AG04450 (cell line): Measurements from ENCODE around the gene YJU2. TPM values are rescaled to one million over a fixed set of nuclear protein-coding genes. Genes with fewer than 3 reads are reported as not detected.

Experiments
- CTCF ChIA-PET: fragments of 300-600, 350-600 bp; formaldehyde crosslinking; extraction: SDS; loops from one replicate; lab custom pipeline; 2022; ENCODE audit warnings: antibody characterized with exemption, inconsistent platforms; lab: Charles Lee
- POLR2A ChIA-PET: fragments of 350-600 bp; formaldehyde crosslinking; extraction: SDS; loops from one replicate; lab custom pipeline; 2021; ENCODE audit warnings: antibody characterized with exemption, inconsistent platforms; lab: Yijun Ruan, JAX
- DNase-seq: peaks from one replicate; pipeline ENCODE4 v3.0.0-alpha.2; 2011; ENCODE audit warnings: low read depth, low spot score
- H3K27ac ChIP-seq: one replicate; pipeline ENCODE4 v1.5.1; 2012; ENCODE audit warnings: low read depth, low read length, control low read depth
- H3K27me3 ChIP-seq: one replicate; pipeline ENCODE4 v1.6.0; 2012; ENCODE audit warnings: low read length; ENCODE audit not compliant: control insufficient read depth, insufficient read depth
- H3K4me3 ChIP-seq: 2 replicates; pipeline ENCODE4 v1.5.1; 2011; ENCODE audit warnings: mild to moderate bottlenecking, low read depth, low read length, control low read depth
- H3K9me3 ChIP-seq: 2 replicates; pipeline ENCODE4 v1.5.1; 2012; ENCODE audit warnings: low read length; ENCODE audit not compliant: control insufficient read depth, insufficient read depth
- polyA minus RNA-seq: library from RNA; depleted of rRNA, polyadenylated mRNA; stranded (reverse); fragments of >200 nt; gene quantifications from 2 replicates; pipeline ENCODE4 v1.2.3, GENCODE V29; 2011; rRNA and poly(A)+ RNA removed
- polyA plus RNA-seq: library from polyadenylated mRNA; depleted of rRNA; stranded (reverse); fragments of >200 nt; gene quantifications from 2 replicates; pipeline ENCODE4 v1.2.3, GENCODE V29; 2011; rRNA removed
- TF ChIP-seq, protein P1 (sequence below): IDR thresholded peaks from 2 replicates; pipeline ENCODE4 v1.5.1; 2011; ENCODE audit warnings: low read depth, low read length, control low read depth, inconsistent platforms

Gene YJU2
- polyA plus RNA-seq (10.2 and 13.0 TPM in 2 replicates), polyA minus RNA-seq (8.3 and 9.0 TPM in 2 replicates)

DNA sequence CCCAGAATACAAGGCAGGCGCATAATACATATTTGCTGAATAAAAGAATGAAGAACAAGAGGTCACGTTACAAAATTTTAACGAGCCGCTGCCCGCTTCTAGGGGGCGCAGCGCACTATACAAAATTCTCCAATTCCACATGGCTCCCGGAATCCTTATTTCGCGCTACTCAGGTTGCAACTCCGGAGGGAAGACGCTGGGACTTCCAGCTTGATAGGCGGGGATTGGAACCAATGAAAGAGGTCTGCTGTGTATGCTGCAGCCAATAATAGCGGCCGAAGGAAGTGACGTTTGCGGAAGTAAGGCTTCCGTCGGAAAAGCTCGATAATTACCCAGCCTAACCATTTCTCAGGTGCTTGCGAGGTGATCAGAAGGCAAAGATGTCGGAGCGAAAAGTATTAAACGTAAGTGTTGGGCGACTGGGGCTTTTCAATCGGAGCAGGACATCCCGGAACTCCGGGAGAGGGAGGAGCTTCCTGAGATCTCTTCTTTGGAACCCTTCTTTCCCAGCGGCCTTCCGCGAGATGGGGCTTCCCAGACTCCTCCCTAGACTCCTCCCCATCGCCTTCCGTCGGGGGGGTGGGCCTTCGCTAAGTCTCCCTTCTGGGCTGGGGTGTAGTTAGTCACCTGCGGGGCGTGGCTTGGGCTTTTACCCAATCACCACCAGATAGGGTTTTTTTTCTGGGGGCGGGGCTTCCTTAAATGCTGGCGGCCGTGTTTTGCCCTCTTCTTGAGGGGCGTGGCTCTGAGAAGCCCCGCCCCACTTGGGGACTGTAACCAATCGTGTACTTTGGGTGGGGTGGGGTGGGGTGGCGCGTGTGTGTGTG is at the start of gene YJU2:
YJU2 (plus strand) TSS at position 314 of the 827 bp plus-strand sequence; CDS start at position 381, 67 bp downstream.
- Histone ChIP-seq H3K27me3 (no peaks in the 10 kb centered on the region), H3K27ac (peak within 1 kb of the TSS; percentile 98), H3K9me3 (peaks cover under 1% of the 10 kb centered on the region), H3K4me3 (peak within 1 kb of the TSS; percentile 90)
- ChIA-PET POLR2A (interaction anchor here (0.5 to 1.5 kb wide), 7 partner anchors 10 to 388 kb away, joined by 3 to 6 read pairs (median 4); no protein-coding TSS in a partner anchor), CTCF (interaction anchor here (0.9 to 1.2 kb wide), 3 partner anchors 20 to 154 kb away, joined by 3 to 4 read pairs (median 4); partner anchors contain the start of gene SH3GL1)
- TF ChIP-seq, protein P1, sequence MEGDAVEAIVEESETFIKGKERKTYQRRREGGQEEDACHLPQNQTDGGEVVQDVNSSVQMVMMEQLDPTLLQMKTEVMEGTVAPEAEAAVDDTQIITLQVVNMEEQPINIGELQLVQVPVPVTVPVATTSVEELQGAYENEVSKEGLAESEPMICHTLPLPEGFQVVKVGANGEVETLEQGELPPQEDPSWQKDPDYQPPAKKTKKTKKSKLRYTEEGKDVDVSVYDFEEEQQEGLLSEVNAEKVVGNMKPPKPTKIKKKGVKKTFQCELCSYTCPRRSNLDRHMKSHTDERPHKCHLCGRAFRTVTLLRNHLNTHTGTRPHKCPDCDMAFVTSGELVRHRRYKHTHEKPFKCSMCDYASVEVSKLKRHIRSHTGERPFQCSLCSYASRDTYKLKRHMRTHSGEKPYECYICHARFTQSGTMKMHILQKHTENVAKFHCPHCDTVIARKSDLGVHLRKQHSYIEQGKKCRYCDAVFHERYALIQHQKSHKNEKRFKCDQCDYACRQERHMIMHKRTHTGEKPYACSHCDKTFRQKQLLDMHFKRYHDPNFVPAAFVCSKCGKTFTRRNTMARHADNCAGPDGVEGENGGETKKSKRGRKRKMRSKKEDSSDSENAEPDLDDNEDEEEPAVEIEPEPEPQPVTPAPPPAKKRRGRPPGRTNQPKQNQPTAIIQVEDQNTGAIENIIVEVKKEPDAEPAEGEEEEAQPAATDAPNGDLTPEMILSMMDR, result peak; percentile 61
- peak; percentile 99 for DNase-seq

DNA sequence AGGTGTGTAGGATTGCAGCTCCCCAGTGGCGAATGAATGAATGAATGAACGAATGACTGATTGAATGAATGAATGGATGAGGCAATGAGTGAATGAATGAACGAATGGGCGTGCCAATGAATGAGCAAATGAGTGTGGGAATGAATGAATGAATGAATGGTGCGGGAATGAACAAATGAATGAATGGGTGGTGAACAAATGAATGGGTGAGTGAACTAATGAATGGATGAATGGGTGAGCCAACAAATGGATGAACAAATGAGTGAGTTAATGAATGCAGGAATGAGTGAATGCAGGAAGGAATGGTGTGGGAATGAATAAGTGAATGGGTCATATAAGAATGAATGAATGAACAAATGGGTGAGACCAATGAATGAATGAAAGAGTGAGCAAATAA is 49.7 kb upstream of the YJU2 start:
- CTCF ChIA-PET, result interaction anchor here (0.6 kb wide), 1 partner anchor 92 kb away, joined by 3 read pairs; no protein-coding TSS in a partner anchor
- TF ChIP-seq, protein P1, result no peak
- POLR2A ChIA-PET, result no interaction called here
- H3K4me3 ChIP-seq, result no peak overlapping the region
- no peaks in the 10 kb centered on the region; the same call in 1 of the 2 replicates for H3K9me3 ChIP-seq
- no peak for DNase-seq
- no peak overlapping the region for H3K27ac ChIP-seq
- peaks cover 21% of the 10 kb centered on the region for H3K27me3 ChIP-seq

DNA sequence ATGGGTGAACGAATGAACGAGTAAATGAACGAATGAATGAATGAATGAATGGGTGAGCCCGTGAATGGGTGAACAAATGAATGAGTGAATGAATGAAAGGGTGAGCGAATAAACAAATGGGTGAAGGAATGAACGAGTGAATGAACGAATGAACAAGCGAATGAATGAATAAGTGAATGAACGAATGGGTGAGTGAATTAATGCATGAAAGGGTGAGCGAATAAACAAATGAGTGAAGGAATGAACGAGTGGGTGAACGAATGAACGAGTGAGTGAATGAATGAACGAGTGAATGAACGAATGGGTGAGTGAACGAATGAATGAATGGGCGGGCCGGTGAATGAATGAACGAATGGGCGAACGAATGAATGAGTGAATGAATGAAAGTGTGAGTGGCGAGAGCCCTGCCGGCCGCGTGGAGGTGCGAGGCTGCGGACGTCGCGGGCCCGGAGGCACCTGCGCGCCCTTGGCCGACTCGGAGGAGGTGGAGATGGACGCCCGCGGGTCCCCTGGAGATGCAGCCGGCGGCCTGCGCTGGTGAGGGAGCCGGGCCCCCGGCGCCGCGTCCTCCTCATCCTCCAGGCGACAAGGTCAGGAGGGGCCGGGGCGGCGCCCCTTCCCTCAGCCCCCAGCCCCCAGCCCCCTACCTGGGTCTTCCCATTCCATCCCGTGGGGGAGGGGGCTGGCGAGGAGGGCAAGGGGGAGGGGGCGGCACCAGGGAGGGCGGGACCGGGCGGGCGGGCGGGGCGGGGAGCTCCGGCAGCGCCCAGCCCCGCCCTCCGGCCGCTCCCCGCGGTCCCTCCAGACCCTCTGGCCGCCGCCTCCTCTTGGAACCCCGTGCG is 49.0 kb upstream of the YJU2 start:
- no peak for DNase-seq

DNA sequence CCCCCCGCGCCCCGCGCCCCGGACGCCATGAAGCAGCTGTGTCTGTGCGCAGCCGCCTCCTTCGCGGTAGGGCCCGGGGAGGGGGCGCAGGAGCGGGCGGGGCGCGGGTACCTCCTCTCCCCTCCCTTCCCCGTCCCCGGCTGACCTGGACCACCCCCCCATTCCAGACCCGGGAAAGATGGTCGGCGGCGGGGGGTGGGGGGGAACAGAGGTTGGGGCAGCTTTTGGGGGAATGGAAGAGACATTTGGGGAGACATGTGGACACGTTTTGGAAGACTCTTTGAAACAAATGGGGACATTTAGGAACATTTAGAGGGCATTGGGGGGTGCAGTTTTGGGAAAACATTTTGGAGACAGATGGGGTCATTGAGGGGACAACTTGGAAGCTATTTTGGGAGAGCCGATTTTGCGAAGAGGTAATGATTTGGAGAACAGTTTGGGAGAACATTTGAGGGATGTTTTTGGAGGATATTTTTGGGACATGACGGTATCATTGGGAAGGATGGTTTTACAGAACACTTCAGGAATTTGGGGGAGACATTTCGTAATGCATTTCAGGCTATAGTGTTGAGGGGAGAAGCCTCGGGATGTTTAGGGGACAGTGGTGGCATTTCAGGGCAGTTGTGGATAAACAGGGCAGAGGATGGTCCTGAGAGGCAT is 48.3 kb upstream of the YJU2 start:
- H3K9me3 ChIP-seq, result no peaks in the 10 kb centered on the region; the same call in 1 of the 2 replicates
- ChIA-PET CTCF (interaction anchor here (0.6 kb wide), 1 partner anchor 211 kb away, joined by 3 read pairs; no protein-coding TSS in a partner anchor), POLR2A (interaction anchor here (0.6 kb wide), 1 partner anchor 215 kb away, joined by 3 read pairs; no protein-coding TSS in a partner anchor)
- TF ChIP-seq, protein P1, result no peak
- H3K27ac ChIP-seq, result no peak overlapping the region
- no peak overlapping the region for H3K4me3 ChIP-seq
- peaks cover 23% of the 10 kb centered on the region for H3K27me3 ChIP-seq
- no peak for DNase-seq

More for the DNA sequence above, 49.0 kb upstream of the YJU2 start:
- TF ChIP-seq, protein P1, result no peak
- peaks cover 23% of the 10 kb centered on the region for H3K27me3 ChIP-seq
- H3K9me3 ChIP-seq, result no peaks in the 10 kb centered on the region; the same call in 1 of the 2 replicates
- H3K4me3 ChIP-seq, result no peak overlapping the region
- ChIA-PET CTCF (no interaction called here), POLR2A (interaction anchor here (0.6 kb wide), 1 partner anchor 214 kb away, joined by 3 read pairs; no protein-coding TSS in a partner anchor)
- H3K27ac ChIP-seq, result no peak overlapping the region
